GM19395 (cell line): ENCODE results near the gene TMEM150A.
"Not testable (repeated sequence)": the region's sequence is repeated elsewhere in the genome, so short reads cannot be mapped to it uniquely, and the experiment has no call there.

Source experiments
- ATAC-seq: cut with Tn5 transposase; IDR thresholded peaks from one replicate; pipeline ENCODE4 v1.9.1; 2021; ENCODE audit warnings: mild to moderate bottlenecking, moderate library complexity; ENCODE audit not compliant: unreplicated experiment

The TMEM150A gene

GRCh38 chr2:85613717-85614515 lies 11.4 kb upstream of the TMEM150A start:
- ATAC-seq: no peak

DNA sequence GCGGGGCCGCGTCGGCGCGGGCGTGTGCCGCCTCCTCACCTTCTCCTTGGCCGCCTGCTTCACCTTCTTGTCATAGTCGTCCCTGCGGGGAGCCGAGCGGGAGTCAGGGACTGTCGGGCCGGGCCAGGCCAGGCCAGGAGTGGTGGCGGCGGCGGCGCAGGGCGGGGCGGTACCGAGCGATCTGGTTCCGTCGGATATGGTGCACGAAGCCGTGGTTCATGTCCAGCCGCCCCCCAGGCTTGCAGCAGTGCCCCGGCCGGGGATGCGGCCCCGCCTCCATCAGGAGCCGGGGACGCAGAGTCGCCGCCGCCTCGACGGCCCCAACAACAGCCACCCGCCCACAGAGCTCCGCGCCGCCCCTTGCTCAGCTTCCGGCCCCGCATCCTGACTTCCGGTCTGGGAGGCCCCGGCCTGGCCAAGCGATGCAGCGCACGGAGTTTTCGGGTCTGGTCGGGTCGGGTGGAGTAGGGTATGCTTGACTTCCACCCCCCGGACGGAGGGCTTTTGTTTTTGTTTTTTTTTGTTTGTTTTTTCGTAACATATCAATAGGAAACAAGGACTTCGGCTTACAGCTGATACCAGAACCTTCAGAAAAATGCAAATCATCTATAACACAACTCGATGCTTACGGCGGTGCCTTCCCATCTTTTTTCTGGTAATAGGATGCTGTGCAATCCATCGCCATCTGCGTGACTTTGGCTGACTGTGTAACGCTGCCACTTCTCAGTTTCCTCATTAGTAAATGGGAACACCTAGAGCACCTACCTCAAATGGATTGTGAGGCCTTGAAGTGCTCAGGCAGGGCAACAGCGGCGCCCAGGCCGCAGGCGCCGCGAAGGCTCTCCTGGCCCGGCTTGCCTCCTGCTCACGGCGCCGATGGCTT lies 9.4 kb upstream of the TMEM150A start, which contains the start of gene C2orf68:
TSS of gene C2orf68 (minus strand) at position 362 of the 883 bp plus-strand sequence. CDS start at position 280, 82 bp downstream.
- ATAC-seq: peak; percentile 74

DNA sequence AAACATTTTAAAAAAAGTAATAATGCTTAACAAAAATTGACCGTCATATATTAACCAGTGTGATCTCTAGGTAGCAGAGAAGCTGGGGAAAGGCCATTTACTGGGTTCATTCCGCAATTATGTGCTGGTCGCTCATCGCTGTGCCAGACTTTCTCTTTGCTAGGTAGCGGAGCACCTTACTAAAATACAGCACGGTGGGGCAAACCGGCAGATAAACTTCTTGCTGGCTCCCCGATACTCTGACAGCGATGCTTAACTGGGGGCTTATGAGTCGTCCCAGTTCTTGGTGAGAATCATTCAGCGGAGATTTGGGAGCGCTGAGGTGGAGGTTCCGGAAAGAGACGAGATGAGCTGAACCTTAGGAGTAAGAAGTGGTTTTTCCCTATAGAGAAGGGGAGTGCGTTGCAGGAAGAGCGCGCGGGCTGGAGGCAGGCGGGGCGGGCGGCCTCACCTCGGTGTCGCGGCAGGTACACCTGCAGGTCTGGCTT lies 8.8 kb upstream of the TMEM150A start:
- no peak for ATAC-seq

DNA sequence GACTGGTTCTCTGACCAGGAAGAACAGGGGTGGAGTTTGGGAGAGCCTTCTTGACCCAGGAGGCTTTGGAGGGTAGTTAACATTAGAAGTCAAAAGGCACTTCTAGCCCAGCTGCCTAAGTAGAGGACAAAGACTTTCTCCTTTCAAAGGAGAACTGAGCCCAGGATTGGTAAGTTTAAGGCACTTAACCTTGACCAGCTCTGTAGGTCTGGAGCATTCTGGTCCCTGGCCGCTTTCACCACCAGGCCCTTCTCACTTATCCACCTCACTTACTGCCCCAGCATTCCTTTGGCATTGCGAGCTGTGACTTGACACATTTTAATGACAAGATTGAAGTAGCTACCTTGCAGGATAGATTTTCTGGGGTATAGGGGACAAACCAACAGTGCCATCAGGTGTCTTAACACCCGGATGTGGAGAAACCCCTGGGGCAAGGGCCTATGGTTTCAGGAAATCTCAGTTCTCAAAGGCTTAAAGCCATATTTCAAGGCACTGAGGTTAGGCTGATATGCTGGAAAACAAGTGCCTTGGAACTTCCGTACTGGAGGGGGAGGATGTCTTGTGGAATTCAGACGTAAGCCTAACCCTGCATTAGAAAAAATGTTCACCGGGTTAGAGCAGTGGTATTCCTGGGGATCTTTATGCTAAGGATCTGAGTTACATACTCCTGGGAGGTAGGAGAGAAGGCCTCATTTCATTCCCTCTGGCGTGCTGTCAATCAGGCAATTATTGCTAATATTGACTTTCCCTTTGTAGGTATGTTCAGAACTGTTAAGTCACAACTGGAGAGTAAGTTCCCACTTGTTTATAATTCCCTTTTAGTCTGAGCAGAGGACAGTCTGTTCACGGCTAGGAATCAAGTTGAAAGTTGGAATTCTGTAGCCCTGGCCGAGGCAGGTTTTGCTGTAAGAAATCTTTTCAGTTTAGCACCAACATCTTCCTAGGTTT lies 5.0 kb upstream of the TMEM150A start:
- ATAC-seq: no peak

DNA sequence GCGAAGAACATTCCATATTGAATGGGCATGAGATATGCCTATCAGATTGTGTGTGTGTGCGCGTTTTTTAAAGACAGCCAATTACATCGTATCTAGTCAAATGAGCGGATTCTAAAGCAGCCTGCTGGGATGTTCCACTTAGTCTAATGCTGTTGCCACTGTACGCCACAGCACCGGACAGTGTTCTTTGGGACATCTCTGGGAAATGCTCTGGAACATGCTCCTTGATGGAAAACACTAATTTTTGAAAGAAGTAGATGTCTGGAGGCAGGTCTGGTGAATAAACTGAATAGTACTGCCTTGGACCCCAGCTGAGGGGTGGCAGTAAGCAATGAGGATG lies 3.6 kb upstream of the TMEM150A start:
- no peak for ATAC-seq

DNA sequence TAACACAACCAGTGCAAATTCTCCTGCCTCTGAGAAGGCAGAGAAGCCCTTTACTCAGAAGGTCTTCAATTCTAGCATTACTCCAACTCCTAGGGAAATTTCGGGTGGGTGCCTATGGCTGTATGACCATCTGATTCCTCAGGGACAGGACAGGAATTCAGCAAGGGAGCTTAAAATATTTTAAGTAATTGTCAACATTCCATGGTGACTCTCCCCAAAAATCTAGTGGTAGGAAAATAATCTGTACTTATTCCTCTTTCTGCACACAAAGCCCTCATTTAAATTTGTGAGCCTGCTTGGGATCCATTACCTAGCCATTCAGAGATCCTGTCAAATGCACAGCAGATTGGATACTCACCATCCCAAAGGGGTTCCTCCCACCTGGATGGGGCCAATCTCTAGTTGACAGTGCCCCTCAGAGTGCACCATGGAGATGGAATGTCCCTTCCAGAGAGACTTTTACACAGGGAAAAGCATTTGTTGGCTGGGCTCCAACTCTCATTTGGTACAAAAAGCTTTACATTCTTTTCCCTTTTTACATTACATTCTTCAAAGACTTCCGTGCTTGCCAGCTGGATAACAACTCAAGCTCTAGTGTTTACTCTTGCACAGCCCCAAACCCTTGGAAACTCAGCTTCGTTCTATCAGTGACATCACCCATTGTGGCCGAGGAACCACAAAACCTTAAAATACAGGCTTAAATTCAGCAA lies 3.1 kb upstream of the TMEM150A start:
- no peak for ATAC-seq

DNA sequence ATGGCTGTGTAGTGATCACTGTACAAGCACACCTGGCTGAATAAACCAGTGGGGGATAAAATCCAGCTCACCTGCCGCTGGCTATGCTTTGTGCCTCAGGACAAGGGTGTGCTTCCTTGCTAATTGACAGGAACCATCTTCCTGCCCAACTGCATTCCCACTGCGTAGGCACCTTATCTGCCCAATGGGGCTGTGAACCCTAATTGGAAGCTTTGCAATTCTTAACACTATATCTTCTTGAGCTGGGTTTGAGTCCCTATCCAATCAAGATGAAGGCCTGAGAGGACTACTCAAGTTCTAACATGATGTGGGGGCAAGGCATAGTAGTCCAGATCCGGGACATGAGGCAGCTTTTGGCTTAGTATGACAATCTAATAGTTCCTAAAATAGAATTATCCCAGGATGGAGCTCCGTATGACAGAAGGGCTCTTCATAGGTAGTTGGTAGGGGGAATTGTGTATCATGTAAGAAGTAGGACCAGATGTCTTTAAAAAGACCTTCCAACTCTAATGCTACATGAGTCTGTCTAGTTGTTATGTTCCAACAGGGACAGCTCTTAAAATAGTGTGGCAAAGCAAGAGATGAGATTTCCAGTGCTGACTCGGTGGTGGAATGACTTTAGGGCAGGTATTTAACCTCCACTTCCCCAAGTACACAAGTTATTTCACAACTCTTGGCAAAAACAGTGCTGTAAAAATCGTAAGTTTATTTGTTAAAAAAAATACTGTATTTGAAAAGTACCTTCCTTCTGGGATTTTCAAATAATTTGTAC lies 2.3 kb upstream of the TMEM150A start:
- no peak for ATAC-seq

DNA sequence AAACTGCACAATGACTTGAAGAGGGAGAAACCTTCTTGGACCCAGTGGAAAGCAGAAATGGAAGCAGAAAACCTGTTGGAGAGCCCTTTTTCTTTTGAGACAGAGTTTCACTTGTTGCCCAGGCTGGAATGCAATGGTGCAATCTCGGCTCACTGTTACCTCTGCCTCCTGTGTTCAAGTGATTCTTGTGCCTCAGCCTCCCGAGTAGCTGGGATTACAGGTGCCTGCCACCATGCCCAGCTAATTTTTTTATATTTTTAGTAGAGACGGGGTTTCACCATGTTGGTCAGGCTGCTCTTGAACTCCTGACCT lies 1.6 kb upstream of the TMEM150A start:
- ATAC-seq: not testable (repeated sequence)

- peak; percentile 38 for ATAC-seq
Observed at GRCh38 chr2:85601771-85602475, 575 bp downstream of the TMEM150A start.

GRCh38 chr2:85600951-85601770 lies 1.3 kb downstream of the TMEM150A start:
- no peak for ATAC-seq

GRCh38 chr2:85600235-85600575 lies 2.3 kb downstream of the TMEM150A start:
- ATAC-seq: no peak

DNA sequence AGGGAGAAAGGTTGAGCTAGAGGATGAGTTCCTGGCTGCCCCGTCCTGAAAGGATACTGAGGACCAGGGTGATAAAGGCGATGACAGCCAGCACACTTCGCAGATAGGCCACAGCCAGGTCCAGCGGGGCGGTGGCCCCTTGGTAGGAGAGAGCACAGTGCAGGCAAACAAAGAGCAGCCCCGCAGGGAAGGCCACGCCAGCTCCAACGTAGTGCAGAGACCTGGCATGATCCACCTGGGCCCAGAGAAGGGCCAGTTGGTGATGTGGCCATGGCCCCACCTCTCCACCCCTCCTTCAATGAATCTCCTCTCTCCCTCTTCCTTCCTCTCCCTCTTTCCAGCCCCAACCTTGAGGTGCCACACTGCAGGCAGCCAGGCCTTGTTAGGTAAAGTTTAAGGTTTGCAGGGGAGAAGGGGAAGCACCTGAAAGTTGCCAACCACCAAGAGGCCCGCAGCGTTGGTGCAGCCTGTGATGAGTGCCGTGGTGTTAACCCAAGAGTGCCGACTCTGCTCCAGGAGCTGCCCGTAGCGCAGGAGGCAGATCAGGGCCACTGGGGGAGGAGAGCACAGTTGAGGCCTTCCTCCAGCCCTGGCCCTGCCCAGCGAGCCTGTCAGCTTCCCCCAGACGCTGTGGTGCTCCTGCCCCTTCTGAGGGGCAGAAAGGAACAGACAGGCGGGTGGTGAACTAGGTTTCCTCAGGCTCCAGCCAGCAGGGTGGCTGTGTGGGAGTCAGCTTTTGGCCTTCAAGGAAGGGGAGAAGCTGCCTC lies 2.8 kb downstream of the TMEM150A start:
- ATAC-seq: no peak

DNA sequence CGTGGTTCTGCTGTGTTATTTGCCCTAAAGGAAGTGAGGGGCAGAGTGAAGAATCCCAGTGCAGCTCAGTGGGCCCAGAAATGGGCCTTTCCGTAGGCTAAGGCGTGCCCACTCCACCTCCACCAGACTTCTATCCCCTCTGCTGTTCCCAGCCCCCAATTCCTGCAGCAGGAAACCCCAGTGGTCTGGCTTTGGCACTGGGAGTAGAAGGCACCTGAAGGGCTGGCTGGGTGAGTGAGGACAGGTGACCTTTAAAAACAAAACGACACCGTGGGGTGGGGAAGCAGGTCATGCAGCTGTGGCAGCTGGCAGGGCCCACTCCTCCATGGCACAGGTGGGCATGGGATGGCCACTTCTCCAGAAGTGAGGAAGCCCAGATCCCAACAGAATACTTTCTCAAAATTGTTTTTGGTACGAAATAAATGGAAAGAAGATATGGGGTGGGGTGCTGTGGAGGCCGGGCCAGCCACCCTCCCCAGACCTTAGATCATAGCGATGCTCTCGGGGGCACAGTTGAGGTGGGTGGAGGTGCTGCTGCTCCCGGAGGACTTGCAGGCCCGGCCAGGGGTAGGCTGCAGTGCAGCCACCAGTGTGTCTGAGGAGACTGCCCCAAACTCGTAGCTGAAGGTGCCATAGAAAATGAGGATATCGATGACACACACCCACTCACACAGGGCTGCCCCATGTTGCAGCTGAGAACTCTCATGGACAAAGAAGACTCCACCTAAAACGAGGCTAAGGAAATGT lies 3.7 kb downstream of the TMEM150A start:
- no peak for ATAC-seq

DNA sequence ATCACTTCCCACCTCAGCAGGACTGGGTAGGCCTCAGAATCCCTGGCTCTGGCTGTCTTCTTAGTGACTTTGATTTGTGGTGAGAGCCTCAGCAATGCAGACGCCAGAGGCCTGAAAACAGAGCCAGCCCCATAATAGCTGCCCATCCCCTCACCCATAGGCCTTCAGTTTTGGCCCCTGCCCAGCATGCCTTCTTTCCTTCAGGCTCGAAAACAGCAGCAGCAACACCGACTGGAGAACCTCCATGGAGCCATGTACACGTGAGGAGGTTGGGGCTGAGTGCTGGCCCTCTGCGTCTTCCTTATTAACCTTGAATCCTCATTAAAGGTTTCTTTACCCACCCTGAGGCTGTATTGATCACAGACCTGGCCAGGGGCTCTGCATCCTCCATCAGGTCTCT lies 5.3 kb downstream of the TMEM150A start:
- ATAC-seq: no peak

DNA sequence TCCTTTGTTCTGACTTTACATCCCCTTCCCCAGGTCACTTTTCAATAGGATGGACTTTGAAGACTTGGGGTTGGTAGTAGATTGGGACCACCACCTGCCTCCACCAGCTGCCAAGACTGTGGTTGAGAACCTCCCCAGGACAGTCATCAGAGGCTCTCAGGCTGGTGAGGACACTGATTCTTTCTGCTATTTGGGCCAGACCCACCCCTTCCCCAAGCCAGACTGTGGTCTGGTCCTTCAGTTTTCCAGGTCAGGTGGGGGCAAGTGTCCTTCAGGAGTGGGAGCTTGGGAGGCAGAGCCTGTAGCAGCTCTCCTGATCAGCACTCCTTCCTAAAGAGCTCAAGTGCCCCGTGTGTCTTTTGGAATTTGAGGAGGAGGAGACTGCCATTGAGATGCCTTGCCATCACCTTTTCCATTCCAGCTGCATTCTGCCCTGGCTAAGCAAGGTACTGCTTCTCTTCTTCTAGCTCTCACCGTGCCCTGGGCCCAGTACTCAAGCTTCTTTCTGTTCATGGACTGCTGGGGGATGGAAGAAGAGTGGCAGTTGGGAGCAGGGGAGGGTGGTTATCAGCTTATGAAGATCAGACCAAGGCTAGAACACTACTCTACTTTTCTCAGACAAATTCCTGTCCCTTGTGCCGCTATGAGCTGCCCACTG lies 5.9 kb downstream of the TMEM150A start:
- ATAC-seq: no peak

DNA sequence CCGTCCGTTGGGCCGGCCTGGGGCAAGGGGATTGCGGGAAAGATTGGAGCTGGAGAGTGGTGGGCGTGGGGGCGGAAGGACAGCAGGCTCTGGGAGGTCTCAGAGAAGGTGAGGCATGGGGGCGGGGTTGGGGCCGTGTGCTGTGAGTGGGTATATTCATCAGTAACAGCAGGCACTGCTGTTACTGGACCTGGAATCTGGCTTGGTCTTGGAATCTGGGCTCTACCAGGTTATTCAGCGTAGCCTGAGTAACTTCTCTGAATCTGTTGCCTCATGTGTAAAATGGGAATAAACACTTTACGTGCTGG lies 6.5 kb downstream of the TMEM150A start:
- ATAC-seq: peak; percentile 1
